HG03280 (cell line): ENCODE results near the gene GATAD2B.
"Not testable (repeated sequence)": the region's sequence is repeated elsewhere in the genome, so short reads cannot be mapped to it uniquely, and the experiment has no call there.

Experiments used
- ATAC-seq: cut with Tn5 transposase; IDR thresholded peaks from one replicate; pipeline ENCODE4 v1.9.1; 2021; ENCODE audit warnings: mild to moderate bottlenecking, moderate library complexity; ENCODE audit not compliant: unreplicated experiment

GATAD2B gene

GRCh38 chr1:153798468-153798780 lies 124.3 kb downstream of the GATAD2B start:
- ATAC-seq = no peak

- peak; percentile 52 for ATAC-seq
Measured at GRCh38 chr1:153796786-153797659, 125.7 kb downstream of the GATAD2B start.

- no peak for ATAC-seq
Measured at GRCh38 chr1:153795934-153796785, 126.6 kb downstream of the GATAD2B start.

- ATAC-seq = no peak
Measured at GRCh38 chr1:153795330-153795837, 127.4 kb downstream of the GATAD2B start.

- ATAC-seq = no peak
Measured at GRCh38 chr1:153794624-153795329, 128.0 kb downstream of the GATAD2B start.

GRCh38 chr1:153793973-153794615 lies 128.7 kb downstream of the GATAD2B start:
- ATAC-seq = no peak

GRCh38 chr1:153793261-153793972 lies 129.4 kb downstream of the GATAD2B start:
- ATAC-seq = no peak

- no peak for ATAC-seq
Measured at GRCh38 chr1:153792631-153793041, 130.1 kb downstream of the GATAD2B start.

GRCh38 chr1:153791648-153792253 lies 131.0 kb downstream of the GATAD2B start:
- ATAC-seq = peak; percentile 12

- ATAC-seq = peak; percentile 87
Measured at GRCh38 chr1:153790966-153791647, 131.7 kb downstream of the GATAD2B start.

GRCh38 chr1:153790313-153790965 lies 132.3 kb downstream of the GATAD2B start:
- ATAC-seq = peak; percentile 4

GRCh38 chr1:153789478-153790034 lies 133.2 kb downstream of the GATAD2B start:
- ATAC-seq = no peak

- no peak for ATAC-seq
Measured at GRCh38 chr1:153786038-153786790, 136.6 kb downstream of the GATAD2B start.

GRCh38 chr1:153783233-153784190 lies 139.3 kb downstream of the GATAD2B start:
- ATAC-seq = peak; percentile 93

- ATAC-seq = not testable (repeated sequence)
Measured at GRCh38 chr1:153782648-153783047, 140.1 kb downstream of the GATAD2B start.

- no peak for ATAC-seq
Measured at GRCh38 chr1:153780551-153780950, 142.2 kb downstream of the GATAD2B start.
